Measurements from ENCODE around the gene ZNF556.
"Not testable (repeated sequence)": the region's sequence is repeated elsewhere in the genome, so short reads cannot be mapped to it uniquely, and the experiment has no call there.

ZNF556 gene

DNA sequence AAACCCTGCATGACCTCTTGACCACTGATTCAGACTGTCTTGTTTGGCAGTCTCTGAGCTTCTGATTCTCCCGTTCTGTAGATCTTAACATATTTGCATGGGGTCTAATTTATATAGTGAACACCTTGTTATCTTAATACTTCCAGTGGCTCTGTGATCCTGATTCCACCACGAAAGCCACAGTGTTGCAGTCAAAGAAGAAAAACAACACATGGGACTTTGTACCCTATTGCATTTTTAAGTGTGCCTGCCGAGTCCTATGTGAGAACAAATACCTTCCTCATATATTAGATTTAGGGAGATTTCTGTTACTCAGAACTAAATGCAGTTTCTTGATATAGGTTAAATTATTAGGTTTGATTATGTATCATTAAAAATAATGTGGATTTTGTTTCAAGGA is 12.3 kb upstream of the ZNF556 start:
- no peak for DNase-seq

DNA sequence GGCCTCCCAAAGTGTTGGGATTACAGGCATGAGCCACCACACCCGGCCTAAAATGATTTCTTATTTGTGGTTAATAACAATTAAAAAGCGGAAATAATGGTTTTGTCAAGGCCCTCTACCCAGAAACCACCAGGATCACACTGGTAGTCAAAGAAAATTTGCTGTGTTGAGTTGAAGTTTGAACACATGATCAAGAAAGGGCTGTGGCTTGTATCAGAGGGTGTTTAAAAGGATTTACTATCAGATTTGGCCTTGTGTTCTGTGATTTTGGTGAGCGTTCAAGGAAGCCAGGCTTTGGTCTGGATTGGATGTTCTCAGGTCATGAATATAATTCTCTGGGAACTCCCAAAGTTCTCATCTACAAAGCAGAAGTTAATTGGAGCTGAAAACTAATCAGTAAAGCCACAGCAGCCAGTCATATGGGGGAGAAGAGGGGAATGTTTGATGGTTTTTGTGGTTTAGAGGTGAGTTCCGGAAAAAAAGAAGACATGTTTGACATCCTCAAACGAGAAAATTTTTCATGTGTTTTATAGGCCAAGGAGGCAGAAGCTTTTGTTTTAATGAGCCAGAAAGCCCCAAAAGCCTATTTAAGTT is 10.6 kb upstream of the ZNF556 start:
- DNase-seq, result peak; percentile 64

DNA sequence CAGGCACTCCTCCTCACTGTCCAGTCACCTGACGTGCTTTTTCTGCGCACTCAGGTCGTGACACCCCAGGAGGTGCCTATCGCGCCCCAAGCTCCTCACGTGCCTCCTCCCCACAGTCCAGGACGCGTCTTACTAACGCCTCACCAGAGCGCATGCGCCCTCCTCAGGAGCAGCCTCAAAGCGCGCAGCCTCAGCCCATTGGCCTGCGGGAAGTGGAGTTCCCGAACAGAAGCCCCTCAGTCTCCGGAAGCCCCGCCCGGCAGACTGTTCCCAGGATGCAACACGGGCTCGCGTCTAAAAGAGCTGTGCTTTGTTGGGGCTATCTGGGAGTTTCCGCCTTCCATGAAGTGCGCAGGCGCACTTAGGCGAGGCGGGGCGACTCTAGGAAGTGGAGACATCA is 8.3 kb upstream of the ZNF556 start:
- no peak for DNase-seq

DNA sequence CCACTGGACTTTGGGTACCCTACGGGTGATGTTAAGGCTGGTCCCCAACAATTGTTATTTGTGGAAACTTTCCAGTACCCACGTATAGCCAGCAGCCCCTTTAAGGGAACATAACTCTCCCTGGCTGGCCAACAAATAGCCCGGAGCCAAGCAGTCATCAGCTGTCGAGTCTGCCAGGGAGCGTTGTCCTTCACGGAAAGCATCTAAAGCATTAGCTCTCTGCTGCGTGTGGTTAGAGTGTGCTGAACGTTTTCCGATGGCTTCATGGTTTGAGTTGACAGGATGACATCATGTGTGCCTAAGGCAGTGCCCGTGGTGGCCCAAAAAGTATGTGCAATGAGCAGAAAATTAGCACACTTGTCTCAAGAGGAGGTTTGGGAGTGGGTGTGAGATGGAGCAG is 3.3 kb upstream of the ZNF556 start:
- no peak for DNase-seq

DNA sequence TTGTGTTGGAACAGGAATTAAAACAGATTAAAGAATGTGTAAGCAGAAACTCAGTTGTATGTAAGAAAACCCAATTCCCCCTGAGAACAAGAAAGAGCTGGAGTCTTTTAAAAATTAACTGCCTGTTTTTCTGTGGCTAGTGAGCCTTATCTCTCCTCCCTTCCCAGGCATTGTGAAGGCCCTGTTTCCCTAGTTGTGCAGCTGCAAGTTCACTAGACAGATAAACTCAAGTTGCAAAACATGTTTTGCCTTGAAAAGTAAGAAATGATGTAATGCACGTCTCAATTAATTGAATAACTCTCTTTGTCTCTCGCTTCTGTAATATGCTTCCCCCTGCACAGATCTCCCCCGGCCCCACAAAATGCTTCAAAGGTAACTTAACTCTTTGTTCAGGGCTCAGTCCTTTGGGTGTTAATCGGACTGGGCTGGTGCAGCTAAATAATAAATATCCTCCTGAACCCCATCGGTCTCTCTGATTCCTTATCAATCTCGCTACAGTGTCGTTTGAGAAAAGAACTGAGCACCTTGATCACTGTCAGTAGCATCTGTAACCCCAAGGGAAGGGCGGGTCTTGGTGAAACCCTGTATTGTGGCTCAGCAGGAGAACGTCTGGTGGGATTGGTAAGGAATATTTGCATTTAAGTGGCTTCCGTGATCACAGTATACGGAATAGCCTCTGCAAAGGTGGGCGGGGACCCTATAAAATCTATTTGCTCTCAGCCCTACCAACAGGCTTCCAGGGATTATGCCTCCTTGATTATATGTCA is 1.6 kb upstream of the ZNF556 start:
- no peak for DNase-seq

DNA sequence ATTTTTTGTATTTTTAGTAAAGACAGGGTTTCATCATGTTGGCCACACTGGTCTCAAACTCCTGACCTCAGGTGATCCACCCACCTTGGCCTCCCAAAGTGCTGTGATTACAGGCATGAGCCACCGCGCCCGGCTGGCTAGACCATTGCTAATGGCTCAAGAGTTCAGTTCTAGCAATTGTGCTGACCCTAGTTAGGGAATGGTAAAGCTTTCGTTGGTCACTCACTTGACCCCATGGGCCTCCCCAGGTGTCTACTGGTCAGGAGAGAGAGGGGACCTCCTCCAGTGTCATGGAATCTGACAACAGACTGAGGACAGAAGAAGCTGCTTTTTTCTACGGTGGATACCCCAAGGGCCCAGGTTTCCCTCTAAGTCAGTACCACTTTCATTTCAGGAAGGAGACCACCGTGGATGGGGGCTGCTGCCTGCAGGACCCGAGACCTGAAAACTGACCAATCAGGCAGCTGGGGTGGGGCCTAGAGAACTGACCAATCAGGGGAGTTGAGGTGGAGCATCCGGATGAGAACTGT is 575 bp upstream of the ZNF556 start:
- no peak for DNase-seq

DNA sequence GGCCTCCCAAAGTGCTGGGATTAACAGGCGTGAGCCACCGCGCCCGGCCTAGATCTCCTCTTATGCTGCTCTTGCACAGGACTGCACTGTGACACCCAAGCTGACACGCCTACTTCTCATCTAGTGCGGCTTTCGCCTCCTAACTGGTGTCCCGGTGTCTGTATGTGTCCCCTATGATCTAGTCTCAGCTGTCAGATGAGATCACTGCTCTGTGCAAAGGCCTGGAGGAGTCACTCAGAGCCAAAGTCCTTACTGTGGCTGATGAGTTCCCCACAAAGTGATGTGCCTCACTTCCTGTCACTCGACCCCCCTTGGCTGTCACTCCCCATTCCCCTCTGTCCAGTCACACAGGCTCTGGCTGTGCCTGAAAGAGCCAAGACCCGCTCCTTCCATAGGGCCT is 2.5 kb downstream of the ZNF556 start:
- DNase-seq, result no peak

DNA sequence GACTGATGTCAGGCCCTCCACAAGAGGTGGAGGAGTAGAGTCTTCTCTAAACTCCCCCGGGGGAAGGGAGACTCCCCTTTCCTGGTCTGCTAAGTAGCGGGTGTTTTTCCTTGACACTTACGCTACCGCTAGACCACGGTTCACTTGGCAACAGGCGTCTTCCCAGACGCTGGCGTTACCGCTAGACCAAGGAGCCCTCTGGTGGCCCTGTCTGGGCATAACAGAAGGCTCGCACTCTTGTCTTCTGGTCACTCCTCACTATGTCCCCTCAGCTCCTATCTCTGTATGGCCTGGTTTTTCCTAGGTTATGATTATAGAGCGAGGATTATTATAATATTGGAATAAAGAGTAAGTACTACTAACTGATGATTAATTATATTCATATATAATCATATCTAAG is 5.0 kb downstream of the ZNF556 start:
- peak; percentile 21 for DNase-seq

DNA sequence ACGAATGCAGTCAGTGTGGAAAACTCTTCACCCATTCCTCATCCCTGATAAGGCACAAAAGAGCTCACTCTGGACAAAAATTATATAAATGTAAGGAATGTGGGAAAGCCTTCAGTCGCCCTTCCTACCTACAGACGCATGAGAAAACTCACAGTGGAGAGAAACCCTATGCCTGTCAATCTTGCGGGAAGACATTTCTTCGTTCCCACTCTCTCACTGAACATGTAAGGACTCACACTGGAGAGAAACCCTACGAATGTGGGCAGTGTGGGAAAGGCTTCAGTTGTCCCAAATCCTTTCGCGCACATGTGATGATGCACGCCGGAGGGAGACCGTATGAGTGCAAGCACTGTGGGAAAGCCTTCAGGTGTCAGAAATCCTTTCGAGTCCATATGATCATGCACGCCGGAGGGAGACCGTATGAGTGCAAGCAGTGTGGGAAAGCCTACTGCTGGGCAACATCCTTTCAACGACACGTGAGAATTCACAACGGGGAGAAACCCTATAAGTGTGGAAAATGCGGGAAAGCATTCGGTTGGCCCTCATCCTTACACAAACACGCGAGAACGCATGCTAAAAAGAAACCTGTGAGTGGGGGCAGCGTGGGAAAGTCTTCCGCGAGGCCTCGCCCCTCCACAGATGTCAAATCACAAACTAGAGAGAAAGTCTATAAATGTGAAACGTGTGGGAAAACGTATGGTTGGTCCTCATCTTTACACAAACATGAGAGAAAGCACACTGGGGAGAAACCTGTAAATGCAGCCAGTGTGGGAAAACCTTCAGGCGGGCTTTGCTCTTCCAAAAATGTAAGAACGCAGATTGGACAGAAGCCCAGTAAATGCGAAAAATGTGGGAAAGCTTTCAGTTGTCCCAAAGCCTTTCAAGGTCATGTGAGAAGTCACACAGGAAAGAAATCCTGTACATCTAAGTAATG is 10.5 kb downstream of the ZNF556 start:
- no peak for DNase-seq

DNA sequence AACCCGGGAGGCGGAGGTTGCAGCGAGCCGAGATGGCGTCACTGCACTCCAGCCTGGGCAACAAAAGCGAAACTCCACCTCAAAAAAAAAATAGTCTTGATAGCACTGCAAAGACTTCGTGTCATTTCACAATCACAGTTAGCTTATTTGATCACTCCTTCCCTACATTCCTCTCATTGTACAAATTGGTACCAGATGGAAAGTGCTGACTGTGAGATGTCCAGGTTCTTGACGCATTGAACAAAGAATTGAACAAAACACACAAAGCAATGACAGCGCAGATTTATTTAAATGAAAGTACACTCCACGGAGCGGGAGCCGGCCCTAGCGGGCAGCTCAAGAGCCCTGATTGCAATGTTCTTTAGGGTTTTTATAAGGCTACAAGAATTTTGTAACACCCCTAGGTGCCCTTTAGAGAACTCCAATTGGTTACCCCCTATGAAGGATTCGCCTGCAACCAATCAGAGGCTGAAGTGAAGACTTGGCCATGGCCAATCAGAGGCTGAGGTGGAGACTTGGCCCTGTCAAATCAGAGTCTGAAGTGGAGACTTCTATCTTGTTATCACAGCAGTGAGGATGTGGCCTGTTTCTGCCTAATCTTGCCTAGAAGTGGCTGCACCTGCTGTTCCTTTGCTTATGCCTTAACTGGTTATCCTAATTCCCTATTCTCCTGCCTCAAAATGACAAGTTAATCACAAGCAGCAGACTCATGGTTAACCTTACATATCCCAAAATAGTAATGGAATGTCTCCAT is 16.7 kb downstream of the ZNF556 start:
- no peak for DNase-seq

DNA sequence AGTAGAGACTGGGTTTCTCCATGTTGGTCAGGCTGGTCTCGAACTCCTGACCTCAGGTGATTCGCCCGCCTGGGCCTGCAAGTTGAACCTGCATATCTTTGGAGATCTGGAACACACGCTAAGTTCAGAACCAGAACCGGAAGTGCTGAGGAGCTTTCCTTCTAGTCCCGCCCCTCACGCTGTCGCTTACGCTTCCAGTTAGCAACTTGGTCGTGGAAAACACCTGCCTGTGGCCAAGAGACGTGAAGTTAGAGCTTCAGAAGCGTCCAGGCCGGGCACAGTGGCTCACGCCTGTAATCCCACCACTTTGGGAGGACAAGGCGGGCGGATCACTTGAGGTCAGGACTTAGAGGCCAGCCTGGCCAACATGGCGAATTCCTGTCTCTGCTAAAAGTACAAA is 18.6 kb downstream of the ZNF556 start:
- no peak for DNase-seq

DNA sequence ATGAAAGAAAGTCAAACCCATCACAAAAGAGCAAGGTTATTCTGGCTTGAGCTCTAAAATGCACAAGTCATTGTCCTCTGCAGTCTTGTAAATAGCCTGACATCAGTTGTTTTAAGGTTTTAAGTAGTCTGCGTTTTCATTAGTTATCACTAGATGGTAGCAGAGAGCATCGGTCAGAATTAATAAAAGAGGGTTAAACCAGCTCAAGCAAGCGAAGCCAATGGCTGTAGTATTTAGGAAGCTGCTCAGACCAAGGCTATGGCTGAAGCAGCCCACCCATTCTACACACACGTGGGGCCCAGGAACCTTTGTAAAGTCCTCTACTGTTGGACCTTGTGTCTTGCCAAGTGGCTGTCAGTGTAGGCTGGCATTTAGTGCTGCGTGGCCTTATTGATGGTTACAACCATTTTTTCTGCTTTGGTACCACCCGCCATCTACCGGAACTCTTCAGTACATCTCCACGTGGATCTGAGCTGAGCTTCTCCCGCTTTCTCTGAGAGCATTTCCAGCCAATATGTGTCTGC is 20.3 kb downstream of the ZNF556 start:
- peak; percentile 60 for DNase-seq

DNA sequence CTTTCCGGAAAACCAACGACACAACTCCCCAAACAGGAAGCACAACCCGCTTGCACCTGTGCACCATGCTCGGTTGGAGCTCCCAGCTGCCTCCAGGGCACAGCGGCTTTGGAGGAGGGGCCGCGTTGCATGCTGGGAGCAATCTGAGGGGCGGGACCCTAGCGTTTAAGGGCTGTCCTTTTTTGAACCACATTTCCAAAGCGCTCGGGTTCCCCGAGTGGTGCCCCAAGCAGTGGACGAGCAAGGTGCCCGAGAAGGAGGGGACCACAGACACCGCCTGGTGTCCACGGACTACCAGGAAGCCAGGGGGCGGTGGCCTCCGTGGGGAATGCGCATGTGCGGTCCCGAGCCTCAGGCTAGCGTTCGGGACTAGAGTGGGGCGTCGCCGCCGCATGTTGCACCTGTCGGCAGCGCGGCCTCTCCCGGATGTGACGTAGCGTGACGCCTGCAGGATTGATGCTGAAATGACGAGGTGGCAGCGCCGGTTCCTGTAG is 21.6 kb downstream of the ZNF556 start:
- DNase-seq, result peak; percentile 68

DNA sequence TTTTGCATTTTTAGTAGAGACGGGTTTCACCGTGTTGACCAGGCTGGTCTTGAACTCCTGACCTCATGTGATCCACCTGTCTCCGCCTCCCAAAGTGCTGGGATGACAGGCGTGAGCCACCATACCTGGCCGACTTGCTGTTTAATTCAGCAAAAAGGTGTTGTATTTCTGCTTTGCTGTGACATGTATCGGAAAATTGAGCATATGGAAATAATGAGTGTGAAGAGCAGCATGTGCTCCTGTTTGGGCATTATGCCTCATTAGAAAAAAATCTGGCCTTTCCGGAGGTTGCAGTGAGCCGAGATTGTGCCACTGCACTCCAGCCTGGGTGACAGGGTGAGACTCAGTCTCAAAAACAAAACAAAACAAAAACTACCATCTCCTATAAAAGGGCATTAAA is 23.4 kb downstream of the ZNF556 start:
- DNase-seq, result not testable (repeated sequence)

DNA sequence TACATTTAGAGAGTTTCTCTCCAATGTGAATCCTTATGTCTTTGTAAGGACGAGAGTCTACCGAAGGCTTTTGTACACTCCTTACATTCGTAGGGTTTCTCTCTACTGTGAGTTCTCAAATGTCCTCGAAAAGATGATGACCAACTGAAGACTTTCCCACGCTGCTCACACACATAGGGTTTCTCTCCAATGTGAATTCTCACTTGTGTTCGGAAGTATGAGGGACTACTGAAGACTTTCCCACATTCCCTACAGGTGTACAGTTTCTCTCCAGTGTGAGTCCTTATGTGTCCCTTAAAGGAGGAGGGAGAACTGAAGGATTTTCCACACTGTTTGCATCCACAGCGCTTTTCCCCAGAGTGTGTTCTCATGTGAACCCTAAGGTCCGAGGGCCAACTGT is 29.6 kb downstream of the ZNF556 start:
- DNase-seq, result no peak

DNA sequence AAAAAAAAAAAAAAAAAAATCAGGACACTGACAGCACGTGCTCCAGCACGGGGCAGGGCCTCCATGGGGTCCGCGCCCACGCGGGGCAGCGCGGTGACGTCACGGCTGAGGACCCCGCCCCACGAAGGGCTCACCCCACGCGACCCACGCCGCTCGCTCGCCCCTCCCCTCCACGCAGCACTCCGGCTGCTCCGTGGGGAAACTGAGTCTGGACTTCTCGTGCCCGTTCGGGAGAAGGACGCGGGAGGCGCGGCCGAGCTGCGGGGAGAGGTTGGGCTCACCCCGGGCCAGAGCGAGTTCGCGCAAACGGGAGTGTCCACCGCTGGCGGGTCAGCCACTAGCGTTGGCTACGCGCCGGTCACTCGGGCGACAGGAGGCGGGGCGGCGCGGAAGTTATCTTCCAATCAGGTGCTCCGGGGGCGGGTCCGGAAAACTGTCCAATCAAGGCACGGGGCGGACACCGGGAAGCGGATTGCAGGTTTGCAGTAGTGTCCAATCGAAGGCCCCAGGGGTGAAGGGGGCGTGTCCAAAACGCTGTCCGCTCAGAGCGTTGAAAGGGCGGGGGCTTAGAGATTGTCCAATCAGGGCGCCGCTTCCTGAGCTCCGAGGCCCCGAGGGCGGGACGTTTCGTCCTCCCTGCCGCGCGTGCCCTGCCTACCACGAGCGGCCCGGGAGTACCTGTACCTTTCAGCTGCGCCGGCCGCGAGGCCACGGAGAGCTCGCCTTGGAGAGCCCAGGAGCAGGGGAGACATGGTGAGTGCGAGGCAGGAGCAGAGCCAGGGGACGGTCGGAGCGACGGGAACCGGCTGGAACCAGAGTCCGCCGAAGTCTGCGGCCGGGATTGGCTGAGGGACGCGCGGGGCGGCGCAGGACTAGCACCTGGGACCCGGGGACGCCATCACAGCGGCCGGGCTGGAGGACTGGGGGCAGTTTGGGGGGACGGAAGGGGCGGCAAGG is 33.4 kb downstream of the ZNF556 start, which contains the start of gene ZNF57:
ZNF57 (plus strand) TSS at position 633 of the 957 bp plus-strand sequence; CDS start at position 751, 118 bp downstream.
- peak; percentile 98 for DNase-seq

DNA sequence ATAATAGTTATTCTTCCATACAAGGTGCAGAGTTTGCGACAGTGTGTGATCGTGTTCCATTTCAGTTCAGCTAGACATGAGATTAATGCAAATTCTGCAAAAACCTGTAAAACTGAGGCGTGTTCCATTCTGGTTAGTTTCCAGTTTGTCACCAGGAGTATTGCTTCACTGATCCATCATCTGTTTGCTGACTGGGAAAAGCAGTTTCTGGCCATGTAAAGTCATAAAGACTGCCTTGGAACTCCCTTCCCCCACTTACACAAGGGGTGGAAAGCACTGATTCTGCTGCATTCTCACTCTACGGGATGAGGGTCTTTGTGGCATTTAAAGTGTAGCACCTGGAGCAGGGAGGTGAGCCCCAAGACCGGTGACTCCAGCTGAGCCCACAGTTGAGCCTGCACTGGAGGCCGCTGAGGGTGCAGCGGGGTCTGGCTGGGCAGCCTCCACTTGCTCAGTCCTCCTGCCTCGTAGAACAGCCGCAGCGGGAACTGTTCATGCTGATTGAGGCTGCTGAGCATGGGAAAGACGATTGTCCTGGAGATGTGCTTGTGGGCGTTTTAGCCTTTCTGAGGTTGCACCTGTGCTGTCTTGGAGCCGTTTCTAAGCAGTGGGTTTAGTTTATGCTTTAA is 35.6 kb downstream of the ZNF556 start:
- DNase-seq, result no peak

DNA sequence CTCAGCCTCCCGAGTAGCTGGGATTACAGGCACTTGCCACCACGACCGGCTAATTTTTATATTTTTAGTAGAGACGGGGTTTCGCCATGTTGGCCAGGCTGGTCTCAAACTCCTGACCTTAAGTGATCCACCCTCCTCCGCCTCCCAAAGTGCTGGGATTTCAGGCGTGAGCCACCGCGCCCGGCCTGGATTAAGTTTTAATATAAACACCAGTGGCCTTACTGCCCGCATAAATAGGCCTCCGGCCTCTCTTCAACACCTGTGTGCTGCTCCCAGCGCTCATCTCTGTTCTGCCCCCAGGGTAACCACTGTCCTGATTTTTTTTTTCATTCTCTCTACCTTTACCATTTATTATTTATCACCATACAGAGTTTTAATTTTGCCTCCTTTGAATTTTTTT is 36.2 kb downstream of the ZNF556 start:
- DNase-seq, result not testable (repeated sequence)

DNA sequence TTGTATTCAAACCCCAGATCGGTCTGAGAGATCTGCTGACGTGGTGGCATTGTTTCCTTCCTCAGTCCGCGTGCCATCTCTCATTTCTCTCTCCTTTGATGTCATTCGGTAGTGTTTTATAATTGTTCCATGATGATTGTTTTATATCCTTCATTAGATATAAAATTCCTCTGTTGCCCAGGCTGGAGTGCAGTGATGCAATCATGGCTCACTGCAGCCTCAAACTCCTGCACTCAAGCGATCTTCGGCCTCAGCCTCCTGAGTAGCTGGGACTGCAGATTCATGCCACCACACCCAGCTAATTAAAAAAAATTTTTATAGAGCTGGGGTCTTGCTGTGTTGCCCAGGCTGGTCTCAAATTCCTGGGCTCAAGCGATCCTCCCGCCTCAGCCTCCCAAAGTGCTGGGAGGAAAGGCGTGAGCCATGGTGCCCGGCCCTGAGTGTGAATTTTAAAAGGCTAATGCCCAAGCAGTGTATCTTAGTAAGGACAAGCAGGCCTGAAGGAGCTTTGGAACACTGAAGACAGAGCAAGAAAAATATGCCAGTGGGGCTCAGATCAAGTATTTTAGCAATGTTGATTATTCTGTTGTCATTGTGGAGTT is 38.9 kb downstream of the ZNF556 start:
- no peak for DNase-seq

DNA sequence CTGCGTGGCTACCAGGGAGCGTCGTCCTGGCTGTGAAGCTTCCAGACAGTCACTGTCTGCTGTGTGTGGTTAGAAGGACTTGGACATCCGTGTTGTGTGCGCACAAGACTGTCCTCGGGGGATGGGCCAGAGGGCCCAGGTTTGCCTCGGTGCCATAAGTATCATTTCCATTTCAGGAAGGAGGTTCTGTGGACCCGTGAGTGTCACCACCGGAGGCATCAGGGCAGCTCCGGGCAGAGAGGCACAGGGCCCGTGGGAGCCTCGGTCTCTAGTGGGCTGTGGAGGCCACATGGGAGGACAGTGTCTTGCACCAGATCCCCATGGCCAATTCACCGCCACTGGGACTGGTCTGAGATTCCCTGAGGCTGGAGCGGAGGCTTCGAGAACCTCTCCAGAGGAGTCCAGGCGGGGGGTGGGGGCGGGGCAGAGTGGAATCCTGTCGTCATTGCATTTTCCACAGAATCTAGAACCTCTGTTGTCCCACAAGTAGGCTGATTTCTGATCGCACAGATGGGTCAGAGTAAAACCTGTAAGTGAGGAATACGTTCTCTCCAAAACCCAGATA is 39.6 kb downstream of the ZNF556 start:
- DNase-seq, result no peak

Measured in CD4-positive, alpha-beta T cell treated with Interleukin-17A for 1 hour (primary cell).